Adrenal gland (tissue), 5 donors: ENCODE measurements around the gene AK8.

Source experiments
- CTCF ChIP-seq, 6 experiments: fragments of 450-650 bp in 4 of 6; fragments of 200-600 bp in 2 of 6; sonication (generic) in 1 of 6; IDR thresholded peaks; 1 replicate in 5 of 6; 2 replicates in 1 of 6; pipeline versions ENCODE4 v1.5.1 to v1.8.0; 2016 to 2021; ENCODE audit warnings: antibody characterized with exemption in 6 of 6, mild to moderate bottlenecking in 2 of 6, moderate library complexity in 1 of 6
- POLR2A ChIP-seq, 2 donors: fragments of 450-650 bp; IDR thresholded peaks; one replicate each; pipeline ENCODE4 v1.6.1; 2017; ENCODE audit warnings: antibody characterized with exemption in 2 of 2, mild to moderate bottlenecking in 2 of 2, moderate library complexity in 1 of 2
- donor health status: DM: no; HTN: no; CAD: no.

DNA sequence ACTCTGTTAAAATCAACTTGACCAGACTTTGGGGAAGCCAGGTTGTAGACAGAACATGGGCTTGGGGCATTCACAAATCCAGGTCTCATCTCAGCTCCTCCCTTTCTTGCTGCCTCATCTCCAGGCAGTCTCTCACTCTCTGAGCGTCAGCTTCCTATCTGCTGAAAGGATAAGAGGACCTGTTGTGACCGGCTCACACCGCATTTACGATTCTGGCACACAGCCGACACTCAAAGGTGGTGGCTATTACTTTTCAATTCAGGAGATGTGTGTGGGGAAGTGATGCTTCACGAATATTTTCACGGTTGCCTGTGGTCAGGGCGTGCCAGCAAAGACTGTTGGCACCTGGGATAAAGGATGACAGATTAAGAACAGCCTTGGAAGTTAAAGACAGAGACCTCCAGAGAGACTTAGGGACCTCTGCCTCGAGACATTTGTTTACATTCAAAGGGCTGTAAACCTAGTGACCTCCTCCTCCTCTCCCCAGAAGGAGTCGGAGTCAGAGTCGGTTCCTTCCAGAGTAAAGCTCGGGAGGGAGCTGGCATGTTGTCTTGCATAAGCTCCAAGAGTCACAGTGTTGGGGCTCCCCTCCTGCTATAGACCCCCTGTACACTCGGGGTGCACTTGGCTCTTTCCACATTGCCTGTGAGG lies 83.2 kb downstream of the AK8 start:
- no peak for TF ChIP-seq CTCF (IDR thresholded peaks at IDR 0.05)
- no peak for TF ChIP-seq POLR2A (IDR thresholded peaks at IDR 0.05)
